ENCODE measurements around the gene ACTL6B.

DNA sequence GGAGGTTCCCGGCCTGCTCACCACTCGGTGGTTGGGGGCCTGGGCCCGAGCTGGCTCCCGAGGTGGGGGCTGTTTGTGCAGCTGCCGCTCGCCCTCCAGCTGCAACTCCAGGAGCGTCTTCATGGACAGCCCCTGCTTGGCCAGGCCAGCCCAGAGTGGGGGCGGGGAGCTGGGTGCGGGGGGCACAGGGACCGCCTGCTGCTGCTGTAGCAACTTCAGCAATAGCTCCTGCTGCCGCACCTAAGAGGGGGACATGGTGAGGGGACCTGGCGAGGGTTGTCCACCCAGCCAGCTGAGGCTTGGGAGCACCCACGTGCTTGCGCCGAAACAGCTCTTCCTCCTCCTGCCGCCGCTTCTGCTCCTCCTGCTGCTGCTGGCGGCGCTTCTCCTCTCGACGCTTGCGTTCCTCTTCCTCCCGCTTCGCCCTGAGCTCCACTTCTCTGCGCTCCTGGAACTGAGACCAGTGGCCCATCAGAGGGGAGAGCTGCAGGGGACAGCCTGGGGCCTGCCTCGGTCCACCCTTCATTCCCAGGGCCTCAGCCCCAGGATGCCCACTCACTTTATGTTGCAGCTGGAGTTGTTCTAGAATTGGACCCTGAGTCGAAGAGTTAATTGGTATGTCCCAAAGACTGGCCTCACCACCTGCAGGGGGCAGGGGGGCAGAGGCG is 26.9 kb upstream of the ACTL6B start:
- no peak for TF ChIP-seq FOXK1 (CRISPR knock-in tag; IDR thresholded peaks at IDR 0.05; ENCODE audit: borderline replicate concordance)
- no peak for TF ChIP-seq HDAC8 (tag; IDR thresholded peaks at IDR 0.05)
- no peak for TF ChIP-seq ELF4 (CRISPR knock-in tag; IDR thresholded peaks at IDR 0.05)
- no peak for TF ChIP-seq ZZZ3 (IDR thresholded peaks at IDR 0.05)
- TF ChIP-seq CTCF (IDR thresholded peaks at IDR 0.05 in 2 of 3, conservative IDR thresholded peaks at IDR 0.05 in 1 of 3; ENCODE audit: insufficient read depth in 2 of 3, low read depth in 1 of 3, low read length in 3 of 3) = no peak
- no peak for TF ChIP-seq FOXA1 (IDR thresholded peaks at IDR 0.05; ENCODE audit: borderline replicate concordance)
- no peak for TF ChIP-seq ZFP36 (IDR thresholded peaks at IDR 0.05; ENCODE audit: low read depth, low read length, partially characterized antibody)
- TF ChIP-seq CREB3L1 (IDR thresholded peaks at IDR 0.05; ENCODE audit: borderline replicate concordance, low read depth) = no peak

Measured in K562 (cell line).